SK-N-SH (cell line): Measurements from ENCODE around the gene P2RY12. TPM values are rescaled to one million over a fixed set of nuclear protein-coding genes. Genes with fewer than 3 reads are reported as not detected.

Source experiments
- CTCF ChIA-PET: fragments of 300-600, 350-600 bp; formaldehyde crosslinking; extraction: SDS; loops from one replicate; lab custom pipeline; 2021; lab: Yijun Ruan, JAX
- POLR2A ChIA-PET: fragments of 350-600 bp; sonication (Branson Sonifier 250); formaldehyde crosslinking; extraction: SDS; loops from one replicate; lab custom pipeline; 2020; ENCODE audit warnings: antibody characterized with exemption, inconsistent platforms; lab: Yijun Ruan, JAX
- DNase-seq: peaks from one replicate; pipeline ENCODE4 v3.0.0; 2012
- H2AFZ ChIP-seq: fragments of 200-600 bp; sonication (generic); 2 replicates; pipeline ENCODE4 v1.8.1; 2016; ENCODE audit warnings: antibody characterized with exemption, mild to moderate bottlenecking, low read depth
- H3F3A ChIP-seq: fragments of 200-600 bp; sonication (generic); replicated peaks from 2 replicates; pipeline ENCODE3; 2016; ENCODE audit warnings: antibody characterized with exemption, mild to moderate bottlenecking; ENCODE audit not compliant: insufficient read depth
- H3K27ac ChIP-seq, 2 experiments: fragments of 200-500 bp in 1 of 2; fragments of 200-600 bp in 1 of 2; sonication (Bioruptor generic) in 1 of 2; sonication (generic), shearing (Covaris generic) in 1 of 2; 2 replicates each; pipeline versions ENCODE4 v1.5.1 to v1.6.1; 2014 to 2016; ENCODE audit warnings: low read depth in 2 of 2, inconsistent platforms in 1 of 2, low read length in 1 of 2, mild to moderate bottlenecking in 1 of 2, mixed read lengths in 1 of 2
- H3K27me3 ChIP-seq: fragments of 200-600 bp; sonication (generic), shearing (Covaris generic); 2 replicates; pipeline ENCODE4 v1.6.1; 2016; ENCODE audit warnings: mixed run types; ENCODE audit not compliant: insufficient read depth
- H3K36me3 ChIP-seq, 2 experiments: fragments of 200-500 bp in 1 of 2; fragments of 200-600 bp in 1 of 2; sonication (Bioruptor generic) in 1 of 2; sonication (generic) in 1 of 2; replicated peaks in 1 of 2; 2 replicates each; pipeline versions ENCODE3 to v1.5.1; 2014 to 2016; ENCODE audit warnings: low read length in 1 of 2, mild to moderate bottlenecking in 1 of 2; ENCODE audit not compliant: insufficient read depth in 2 of 2, control insufficient read depth in 1 of 2
- H3K4me1 ChIP-seq, 2 experiments: fragments of 200-500 bp in 1 of 2; fragments of 200-600 bp in 1 of 2; sonication (Bioruptor generic) in 1 of 2; sonication (generic), shearing (Covaris generic) in 1 of 2; 2 replicates each; pipeline versions ENCODE4 v1.5.1 to v1.6.1; 2014 to 2016; ENCODE audit warnings: low read depth in 1 of 2, low read length in 1 of 2, mixed run types in 1 of 2; ENCODE audit not compliant: insufficient read depth in 2 of 2, control insufficient read depth in 1 of 2
- H3K4me2 ChIP-seq: fragments of 200-600 bp; sonication (generic), shearing (Covaris generic); 2 replicates; pipeline ENCODE4 v1.6.1; 2017; ENCODE audit warnings: mixed run types
- H3K4me3 ChIP-seq, 2 experiments: fragments of 200-500 bp in 1 of 2; fragments of 200-600 bp in 1 of 2; sonication (Bioruptor generic) in 1 of 2; sonication (generic), shearing (Covaris generic) in 1 of 2; 2 replicates each; pipeline versions ENCODE4 v1.5.1 to v1.8.1; 2014 to 2016; ENCODE audit warnings: low read depth in 2 of 2, inconsistent platforms in 1 of 2, low read length in 1 of 2, mild to moderate bottlenecking in 1 of 2, mixed read lengths in 1 of 2, moderate library complexity in 1 of 2
- H3K79me2 ChIP-seq: fragments of 200-600 bp; sonication (generic); 2 replicates; pipeline ENCODE4 v1.8.1; 2017; ENCODE audit warnings: mild to moderate bottlenecking; ENCODE audit not compliant: insufficient read depth
- H3K9ac ChIP-seq: fragments of 200-600 bp; sonication (generic); 2 replicates; pipeline ENCODE4 v1.6.1; 2017; ENCODE audit warnings: mixed run types
- H3K9me2 ChIP-seq: fragments of 200-600 bp; sonication (generic); 2 replicates; pipeline ENCODE4 v1.6.1; 2017; ENCODE audit warnings: mixed run types
- H3K9me3 ChIP-seq: fragments of 200-600 bp; sonication (generic); 2 replicates; pipeline ENCODE4 v1.6.1; 2017; ENCODE audit warnings: mixed run types, mild to moderate bottlenecking, moderate library complexity
- H4K20me1 ChIP-seq: fragments of 200-600 bp; sonication (generic); 2 replicates; pipeline ENCODE4 v1.6.1; 2017; ENCODE audit warnings: mild to moderate bottlenecking, mixed run types; ENCODE audit not compliant: insufficient read depth
- CHD2 ChIP-seq: fragments of 150-350 bp; IDR thresholded peaks from 2 replicates; pipeline ENCODE4 v1.6.1; 2018; ENCODE audit warnings: low read length; ENCODE audit not compliant: partially characterized antibody
- GABPA ChIP-seq: IDR thresholded peaks from 2 replicates; pipeline ENCODE4 v1.4.0; 2012; ENCODE audit warnings: low read depth, mild to moderate bottlenecking
- GATA2 ChIP-seq: sonication (generic); formaldehyde crosslinking; IDR thresholded peaks from 2 replicates; pipeline ENCODE4 v1.5.0; 2020; ENCODE audit warnings: mild to moderate bottlenecking, missing genetic modification reagents
- JUND ChIP-seq: IDR thresholded peaks from 2 replicates; pipeline ENCODE4 v1.4.0; 2012
- MXI1 ChIP-seq: IDR thresholded peaks from 2 replicates; pipeline ENCODE4 v1.6.1; 2012; ENCODE audit warnings: mild to moderate bottlenecking, low read depth, low read length, improper control_type of control experiment
- NFIC ChIP-seq: IDR thresholded peaks from 2 replicates; pipeline ENCODE4 v1.4.0; 2012; ENCODE audit warnings: borderline replicate concordance
- NRF1 ChIP-seq: IDR thresholded peaks from 2 replicates; pipeline ENCODE4 v1.6.1; 2012; ENCODE audit warnings: low read depth, mild to moderate bottlenecking, low read length
- POLR2AphosphoS5 ChIP-seq: IDR thresholded peaks from 2 replicates; pipeline ENCODE4 v1.6.1; 2012; ENCODE audit warnings: low read depth, low read length
- RXRA ChIP-seq: IDR thresholded peaks from 2 replicates; pipeline ENCODE4 v1.4.0; 2012; ENCODE audit warnings: low read depth, mild to moderate bottlenecking, borderline replicate concordance
- SMC3 ChIP-seq: IDR thresholded peaks from 2 replicates; pipeline ENCODE4 v1.6.1; 2012; ENCODE audit warnings: low read depth, low read length, improper control_type of control experiment
- TAF1 ChIP-seq: IDR thresholded peaks from 2 replicates; pipeline ENCODE4 v1.6.1; 2012; ENCODE audit warnings: low read depth, mild to moderate bottlenecking, low read length, moderate library complexity, borderline replicate concordance
- WGBS: methylation state at CpG from one replicate; pipeline ENCODE4 v1.1.6; 2017; ENCODE audit warnings: low lambda C conversion rate; 5-methylcytosine and 5-hydroxymethylcytosine counted together
- polyA plus RNA-seq, 3 experiments: library from polyadenylated mRNA; depleted of rRNA; stranded (reverse); fragments of >200 nt; gene quantifications; 2 replicates each; pipeline ENCODE4 v1.2.3, GENCODE V29; 2012
- TF ChIP-seq, protein P1 (sequence below): IDR thresholded peaks from 2 replicates; pipeline ENCODE4 v1.6.1; 2012; ENCODE audit warnings: mild to moderate bottlenecking, low read depth, low read length, moderate library complexity
- TF ChIP-seq, protein P2 (sequence below): fragments of 150-350 bp; IDR thresholded peaks from 2 replicates; pipeline ENCODE4 v1.6.1; 2016; ENCODE audit warnings: mild to moderate bottlenecking, low read depth, low read length
- TF ChIP-seq, protein P3 (sequence below): fragments of 150-350 bp; IDR thresholded peaks from 2 replicates; pipeline ENCODE4 v1.6.1; 2017; ENCODE audit warnings: antibody characterized with exemption, low read length, low read depth, borderline replicate concordance
- TF ChIP-seq, protein P4 (sequence below): IDR thresholded peaks from 2 replicates; pipeline ENCODE4; 2012

P2RY12 gene
- polyA plus RNA-seq, 1 of the 3 experiments (the other 2 are of a cell fraction): not detected

DNA sequence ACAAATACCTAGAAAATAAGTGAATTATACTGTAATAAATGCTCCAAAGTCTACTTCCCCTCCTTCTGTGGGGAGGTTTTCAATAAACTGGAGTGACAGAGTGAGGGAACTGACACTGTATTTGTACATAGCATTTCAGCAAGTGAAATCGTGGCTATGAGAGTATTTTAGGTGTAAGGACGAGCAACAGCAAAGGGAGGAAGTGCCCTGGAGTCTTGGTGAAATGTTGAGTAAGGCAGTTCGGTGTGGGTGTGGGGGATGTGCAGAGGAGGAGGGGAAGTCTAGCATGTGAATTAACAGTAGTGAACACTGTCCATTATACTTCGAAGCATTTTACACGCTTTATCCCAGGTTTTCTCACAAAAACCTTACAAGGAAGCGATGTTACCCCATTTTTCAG is 37.1 kb downstream of the P2RY12 start:
- Histone ChIP-seq H3F3A (no peaks in the 10 kb centered on the region), H4K20me1 (no peaks in the 10 kb centered on the region), H3K4me2 (no peak overlapping the region), H3K36me3 (no peaks in the 10 kb centered on the region), H3K27ac (no peak overlapping the region), H2AFZ (no peak overlapping the region), H3K9me2 (no peaks in the 10 kb centered on the region), H3K9me3 (no peaks in the 10 kb centered on the region), H3K4me1 (peaks cover 0 to 2% of the 10 kb centered on the region in 2 experiments; a peak in 1 of 4 replicates), H3K27me3 (peaks cover 14% of the 10 kb centered on the region; the same call in 1 of the 2 replicates), H3K79me2 (no peaks in the 10 kb centered on the region), H3K9ac (no peak overlapping the region), H3K4me3 (no peak overlapping the region)
- DNase-seq: no peak
- ChIA-PET POLR2A (no interaction called here), CTCF (no interaction called here)
- WGBS: 55% methylated on average over 6 of the region's 6 CpGs
- TF ChIP-seq, protein P1, sequence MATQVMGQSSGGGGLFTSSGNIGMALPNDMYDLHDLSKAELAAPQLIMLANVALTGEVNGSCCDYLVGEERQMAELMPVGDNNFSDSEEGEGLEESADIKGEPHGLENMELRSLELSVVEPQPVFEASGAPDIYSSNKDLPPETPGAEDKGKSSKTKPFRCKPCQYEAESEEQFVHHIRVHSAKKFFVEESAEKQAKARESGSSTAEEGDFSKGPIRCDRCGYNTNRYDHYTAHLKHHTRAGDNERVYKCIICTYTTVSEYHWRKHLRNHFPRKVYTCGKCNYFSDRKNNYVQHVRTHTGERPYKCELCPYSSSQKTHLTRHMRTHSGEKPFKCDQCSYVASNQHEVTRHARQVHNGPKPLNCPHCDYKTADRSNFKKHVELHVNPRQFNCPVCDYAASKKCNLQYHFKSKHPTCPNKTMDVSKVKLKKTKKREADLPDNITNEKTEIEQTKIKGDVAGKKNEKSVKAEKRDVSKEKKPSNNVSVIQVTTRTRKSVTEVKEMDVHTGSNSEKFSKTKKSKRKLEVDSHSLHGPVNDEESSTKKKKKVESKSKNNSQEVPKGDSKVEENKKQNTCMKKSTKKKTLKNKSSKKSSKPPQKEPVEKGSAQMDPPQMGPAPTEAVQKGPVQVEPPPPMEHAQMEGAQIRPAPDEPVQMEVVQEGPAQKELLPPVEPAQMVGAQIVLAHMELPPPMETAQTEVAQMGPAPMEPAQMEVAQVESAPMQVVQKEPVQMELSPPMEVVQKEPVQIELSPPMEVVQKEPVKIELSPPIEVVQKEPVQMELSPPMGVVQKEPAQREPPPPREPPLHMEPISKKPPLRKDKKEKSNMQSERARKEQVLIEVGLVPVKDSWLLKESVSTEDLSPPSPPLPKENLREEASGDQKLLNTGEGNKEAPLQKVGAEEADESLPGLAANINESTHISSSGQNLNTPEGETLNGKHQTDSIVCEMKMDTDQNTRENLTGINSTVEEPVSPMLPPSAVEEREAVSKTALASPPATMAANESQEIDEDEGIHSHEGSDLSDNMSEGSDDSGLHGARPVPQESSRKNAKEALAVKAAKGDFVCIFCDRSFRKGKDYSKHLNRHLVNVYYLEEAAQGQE: no peak

DNA sequence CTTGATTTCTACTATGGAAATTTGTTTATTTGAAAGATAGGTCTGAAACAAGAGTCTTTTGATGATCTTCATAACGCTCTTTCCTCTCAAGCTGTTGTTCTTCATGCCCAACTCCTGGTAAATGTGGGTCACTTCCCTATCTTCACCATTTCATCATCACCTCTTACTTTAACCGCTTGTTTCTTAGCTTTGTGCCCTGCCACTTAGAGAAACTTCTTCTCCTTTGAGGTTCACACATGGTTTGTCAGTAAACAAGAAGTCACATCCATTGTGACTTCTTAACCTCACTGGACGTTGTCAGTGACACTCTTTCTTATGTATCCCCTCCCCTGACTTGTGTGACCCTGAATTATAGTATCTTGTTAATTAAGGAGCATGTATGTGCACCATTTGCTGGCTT is 38.3 kb downstream of the P2RY12 start:
- Histone ChIP-seq H3K9ac (no peak overlapping the region), H3K9me3 (no peaks in the 10 kb centered on the region), H3K27me3 (peaks cover 9% of the 10 kb centered on the region; the same call in 1 of the 2 replicates), H3K36me3 (no peaks in the 10 kb centered on the region), H3K27ac (no peak overlapping the region), H3K4me1 (peaks cover 0 to 2% of the 10 kb centered on the region in 2 experiments; a peak in 1 of 4 replicates), H3F3A (no peaks in the 10 kb centered on the region)
- DNase-seq: no peak
- TF ChIP-seq JUND: no peak
- no peak for TF ChIP-seq TAF1
- TF ChIP-seq RXRA: no peak
- no peak for TF ChIP-seq POLR2AphosphoS5
- TF ChIP-seq, protein P2, sequence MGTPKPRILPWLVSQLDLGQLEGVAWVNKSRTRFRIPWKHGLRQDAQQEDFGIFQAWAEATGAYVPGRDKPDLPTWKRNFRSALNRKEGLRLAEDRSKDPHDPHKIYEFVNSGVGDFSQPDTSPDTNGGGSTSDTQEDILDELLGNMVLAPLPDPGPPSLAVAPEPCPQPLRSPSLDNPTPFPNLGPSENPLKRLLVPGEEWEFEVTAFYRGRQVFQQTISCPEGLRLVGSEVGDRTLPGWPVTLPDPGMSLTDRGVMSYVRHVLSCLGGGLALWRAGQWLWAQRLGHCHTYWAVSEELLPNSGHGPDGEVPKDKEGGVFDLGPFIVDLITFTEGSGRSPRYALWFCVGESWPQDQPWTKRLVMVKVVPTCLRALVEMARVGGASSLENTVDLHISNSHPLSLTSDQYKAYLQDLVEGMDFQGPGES: no peak
- no peak for TF ChIP-seq GATA2 (CRISPR knock-in tag)
- no peak for TF ChIP-seq NRF1
- TF ChIP-seq MXI1: no peak
- TF ChIP-seq, protein P3, sequence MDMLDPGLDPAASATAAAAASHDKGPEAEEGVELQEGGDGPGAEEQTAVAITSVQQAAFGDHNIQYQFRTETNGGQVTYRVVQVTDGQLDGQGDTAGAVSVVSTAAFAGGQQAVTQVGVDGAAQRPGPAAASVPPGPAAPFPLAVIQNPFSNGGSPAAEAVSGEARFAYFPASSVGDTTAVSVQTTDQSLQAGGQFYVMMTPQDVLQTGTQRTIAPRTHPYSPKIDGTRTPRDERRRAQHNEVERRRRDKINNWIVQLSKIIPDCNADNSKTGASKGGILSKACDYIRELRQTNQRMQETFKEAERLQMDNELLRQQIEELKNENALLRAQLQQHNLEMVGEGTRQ: no peak
- TF ChIP-seq SMC3: no peak
- no peak for TF ChIP-seq CHD2
- TF ChIP-seq NFIC: no peak
- TF ChIP-seq GABPA: no peak
- TF ChIP-seq, protein P4, sequence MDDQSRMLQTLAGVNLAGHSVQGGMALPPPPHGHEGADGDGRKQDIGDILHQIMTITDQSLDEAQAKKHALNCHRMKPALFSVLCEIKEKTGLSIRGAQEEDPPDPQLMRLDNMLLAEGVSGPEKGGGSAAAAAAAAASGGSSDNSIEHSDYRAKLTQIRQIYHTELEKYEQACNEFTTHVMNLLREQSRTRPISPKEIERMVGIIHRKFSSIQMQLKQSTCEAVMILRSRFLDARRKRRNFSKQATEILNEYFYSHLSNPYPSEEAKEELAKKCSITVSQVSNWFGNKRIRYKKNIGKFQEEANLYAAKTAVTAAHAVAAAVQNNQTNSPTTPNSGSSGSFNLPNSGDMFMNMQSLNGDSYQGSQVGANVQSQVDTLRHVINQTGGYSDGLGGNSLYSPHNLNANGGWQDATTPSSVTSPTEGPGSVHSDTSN: no peak
- TF ChIP-seq, all 33 proteins: peak for 0
- Histone ChIP-seq H3K4me3 (no peak overlapping the region), H2AFZ (no peak overlapping the region), H3K4me2 (no peak overlapping the region), H3K79me2 (no peaks in the 10 kb centered on the region), H4K20me1 (no peaks in the 10 kb centered on the region), H3K9me2 (no peaks in the 10 kb centered on the region)
- 51% methylated on average over 3 of the region's 3 CpGs for WGBS
- POLR2A ChIA-PET: no interaction called here
- CTCF ChIA-PET: interaction anchor here (1.1 to 1.3 kb wide), 3 partner anchors 12 to 21 kb away, joined by 3 read pairs; no protein-coding TSS in a partner anchor
